Measurements from ENCODE around the gene ZBTB42. TPM values are rescaled to one million over a fixed set of nuclear protein-coding genes. Genes with fewer than 3 reads are reported as not detected.

ZBTB42 gene
- polyA plus RNA-seq, 1 donor (not counting 4 experiments of a cell fraction or from before 2014, with no cell fraction given): 0.50 TPM

DNA sequence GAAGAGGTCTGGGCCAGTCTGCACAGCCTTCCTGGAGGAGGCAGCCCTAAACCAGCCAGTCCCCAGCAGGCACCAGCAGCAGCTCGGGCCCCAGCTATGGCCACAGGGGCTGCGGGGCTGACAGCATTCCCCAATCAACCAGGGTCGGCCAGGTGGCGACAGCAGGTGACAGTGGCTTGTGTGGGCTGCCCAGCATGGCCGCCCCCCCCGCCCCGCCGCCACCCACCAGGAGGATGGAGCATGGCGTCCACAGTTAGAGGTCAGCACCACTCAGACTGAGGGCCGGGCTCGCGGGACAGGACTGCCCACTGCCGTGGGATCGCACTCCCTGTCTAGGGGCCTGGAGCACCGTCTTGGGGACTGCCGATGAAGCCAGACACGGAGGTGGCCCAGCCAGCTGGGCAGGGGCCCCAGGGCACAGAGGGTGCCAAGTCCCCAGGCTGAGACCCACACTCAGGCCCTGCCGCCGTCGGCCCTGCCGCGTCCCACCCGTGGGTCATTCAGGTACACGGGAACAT is 20.3 kb upstream of the ZBTB42 start:
- H3K4me2 ChIP-seq (ENCODE audit: control insufficient read depth, extremely low read depth, insufficient read depth, low read depth, low read length): no peak overlapping the region
- peaks cover 7% of the 10 kb centered on the region for H4K20me1 ChIP-seq (ENCODE audit: control insufficient read depth, extremely low read depth, insufficient read depth, low read length)
- dilution Hi-C loops (cut with MboI; ENCODE audit: extremely low pct_ligation_motif_present, low sequenced_read_pairs): no loop called here
- DNase-seq (ENCODE audit: low read depth, low spot score) (no peak), FAIRE-seq (no peak)
- no peak overlapping the region for H2AFZ ChIP-seq (ENCODE audit: control insufficient read depth, low read length)
- peaks cover 14% of the 10 kb centered on the region for H3K79me2 ChIP-seq (ENCODE audit: control insufficient read depth, insufficient read depth, low read length)
- TF ChIP-seq, protein P1, sequence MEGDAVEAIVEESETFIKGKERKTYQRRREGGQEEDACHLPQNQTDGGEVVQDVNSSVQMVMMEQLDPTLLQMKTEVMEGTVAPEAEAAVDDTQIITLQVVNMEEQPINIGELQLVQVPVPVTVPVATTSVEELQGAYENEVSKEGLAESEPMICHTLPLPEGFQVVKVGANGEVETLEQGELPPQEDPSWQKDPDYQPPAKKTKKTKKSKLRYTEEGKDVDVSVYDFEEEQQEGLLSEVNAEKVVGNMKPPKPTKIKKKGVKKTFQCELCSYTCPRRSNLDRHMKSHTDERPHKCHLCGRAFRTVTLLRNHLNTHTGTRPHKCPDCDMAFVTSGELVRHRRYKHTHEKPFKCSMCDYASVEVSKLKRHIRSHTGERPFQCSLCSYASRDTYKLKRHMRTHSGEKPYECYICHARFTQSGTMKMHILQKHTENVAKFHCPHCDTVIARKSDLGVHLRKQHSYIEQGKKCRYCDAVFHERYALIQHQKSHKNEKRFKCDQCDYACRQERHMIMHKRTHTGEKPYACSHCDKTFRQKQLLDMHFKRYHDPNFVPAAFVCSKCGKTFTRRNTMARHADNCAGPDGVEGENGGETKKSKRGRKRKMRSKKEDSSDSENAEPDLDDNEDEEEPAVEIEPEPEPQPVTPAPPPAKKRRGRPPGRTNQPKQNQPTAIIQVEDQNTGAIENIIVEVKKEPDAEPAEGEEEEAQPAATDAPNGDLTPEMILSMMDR (optimal IDR thresholded peaks at IDR 0.05 in 1 of 3, IDR thresholded peaks at IDR 0.05 in 1 of 3, conservative IDR thresholded peaks at IDR 0.05 in 1 of 3; ENCODE audit: extremely low read depth in 1 of 3, insufficient read depth in 2 of 3, low read length in 3 of 3): no peak
- no peak for TF ChIP-seq EZH2 (IDR thresholded peaks at IDR 0.05; ENCODE audit: low read length)
- H3K4me1 ChIP-seq (ENCODE audit: control insufficient read depth, extremely low read depth, insufficient read depth, low read length): no peaks in the 10 kb centered on the region
- H3K27me3 ChIP-seq (ENCODE audit: control insufficient read depth, extremely low read depth, insufficient read depth, low read length): no peaks in the 10 kb centered on the region
- peaks cover 12 to 14% of the 10 kb centered on the region in 2 experiments for H3K36me3 ChIP-seq (ENCODE audit: control insufficient read depth in 2 of 2, extremely low read depth in 1 of 2, insufficient read depth in 2 of 2, low read length in 2 of 2)
- no peak overlapping the region for H3K27ac ChIP-seq (ENCODE audit: control insufficient read depth, insufficient read depth, low read length)
- no peaks in the 10 kb centered on the region for H3K9me1 ChIP-seq (ENCODE audit: control insufficient read depth, extremely low read depth, insufficient read depth, low read length)
- no peaks in the 10 kb centered on the region for H3K9me3 ChIP-seq (ENCODE audit: control insufficient read depth, low read depth, low read length)
- H3K9ac ChIP-seq (ENCODE audit: control insufficient read depth, extremely low read depth, insufficient read depth, low read length): no peak overlapping the region
- H3K4me3 ChIP-seq (ENCODE audit: control insufficient read depth in 2 of 3, extremely low read depth in 1 of 3, insufficient read depth in 2 of 3, low read depth in 1 of 3, low read length in 3 of 3): no peak overlapping the region

DNA sequence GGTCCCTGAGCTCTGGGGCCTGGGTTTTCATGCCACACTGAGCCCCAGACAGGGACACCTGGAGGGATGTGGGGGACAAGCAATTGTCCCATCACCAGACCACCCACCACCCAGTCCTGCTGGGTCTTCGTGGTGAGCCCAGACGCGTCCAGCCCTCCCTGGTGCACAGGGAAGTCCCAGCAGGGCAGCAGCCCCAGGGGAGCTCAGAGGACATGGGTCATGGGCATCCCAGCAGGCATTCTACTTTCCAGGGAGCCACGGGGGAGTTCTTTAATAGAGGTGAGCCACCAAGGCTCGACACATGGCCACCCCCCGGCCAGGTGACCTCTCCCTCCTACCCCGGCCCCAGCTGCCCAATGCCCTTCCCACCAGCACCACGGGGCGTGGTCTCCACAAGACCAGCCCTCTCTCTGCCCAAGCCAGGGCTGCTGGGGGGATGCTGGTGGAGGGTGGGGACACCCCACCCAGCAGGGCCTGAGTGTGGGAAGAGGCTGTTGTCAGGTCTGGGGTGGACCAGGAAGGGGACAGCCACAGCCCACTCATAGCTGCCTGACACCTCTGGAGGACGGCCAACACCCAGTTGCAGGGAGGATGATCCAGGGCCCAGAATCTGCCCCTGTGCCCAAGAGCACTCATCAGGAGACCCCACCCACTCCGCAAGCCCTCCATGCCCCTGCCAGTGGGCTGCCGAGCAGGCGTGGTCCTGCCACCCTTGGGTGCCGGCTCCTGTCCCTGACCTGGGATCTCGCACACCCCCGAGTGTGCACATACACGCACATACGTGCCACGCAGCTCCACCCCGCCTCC is 19.4 kb upstream of the ZBTB42 start:
- Histone ChIP-seq H4K20me1 (ENCODE audit: control insufficient read depth, extremely low read depth, insufficient read depth, low read length) (peaks cover 7% of the 10 kb centered on the region), H2AFZ (ENCODE audit: control insufficient read depth, low read length) (no peak overlapping the region), H3K9me3 (ENCODE audit: control insufficient read depth, low read depth, low read length) (no peaks in the 10 kb centered on the region), H3K4me3 (ENCODE audit: control insufficient read depth in 2 of 3, extremely low read depth in 1 of 3, insufficient read depth in 2 of 3, low read depth in 1 of 3, low read length in 3 of 3) (no peak overlapping the region), H3K4me1 (ENCODE audit: control insufficient read depth, extremely low read depth, insufficient read depth, low read length) (no peaks in the 10 kb centered on the region), H3K36me3 (ENCODE audit: control insufficient read depth in 2 of 2, extremely low read depth in 1 of 2, insufficient read depth in 2 of 2, low read length in 2 of 2) (peaks cover 11 to 15% of the 10 kb centered on the region in 2 experiments), H3K27me3 (ENCODE audit: control insufficient read depth, extremely low read depth, insufficient read depth, low read length) (no peaks in the 10 kb centered on the region), H3K4me2 (ENCODE audit: control insufficient read depth, extremely low read depth, insufficient read depth, low read depth, low read length) (no peak overlapping the region), H3K9me1 (ENCODE audit: control insufficient read depth, extremely low read depth, insufficient read depth, low read length) (no peaks in the 10 kb centered on the region), H3K9ac (ENCODE audit: control insufficient read depth, extremely low read depth, insufficient read depth, low read length) (no peak overlapping the region), H3K27ac (ENCODE audit: control insufficient read depth, insufficient read depth, low read length) (no peak overlapping the region), H3K79me2 (ENCODE audit: control insufficient read depth, insufficient read depth, low read length) (peaks cover 18% of the 10 kb centered on the region)
- dilution Hi-C loops (cut with MboI; ENCODE audit: extremely low pct_ligation_motif_present, low sequenced_read_pairs): no loop called here
- no peak for FAIRE-seq
- no peak for DNase-seq (ENCODE audit: low read depth, low spot score)
- TF ChIP-seq, protein P1 (optimal IDR thresholded peaks at IDR 0.05 in 1 of 3, IDR thresholded peaks at IDR 0.05 in 1 of 3, conservative IDR thresholded peaks at IDR 0.05 in 1 of 3; ENCODE audit: extremely low read depth in 1 of 3, insufficient read depth in 2 of 3, low read length in 3 of 3): no peak
- TF ChIP-seq EZH2 (IDR thresholded peaks at IDR 0.05; ENCODE audit: low read length): no peak
